Measurements from ENCODE around the gene PHACTR3.
"Not testable (repeated sequence)": the region's sequence is repeated elsewhere in the genome, so short reads cannot be mapped to it uniquely, and the experiment has no call there.

Gene PHACTR3

GRCh38 chr20:59839400-59839799, 235.1 kb downstream of the PHACTR3 start:
- no peak for DNase-seq (ENCODE audit: low read depth)
- TF ChIP-seq, protein P1, sequence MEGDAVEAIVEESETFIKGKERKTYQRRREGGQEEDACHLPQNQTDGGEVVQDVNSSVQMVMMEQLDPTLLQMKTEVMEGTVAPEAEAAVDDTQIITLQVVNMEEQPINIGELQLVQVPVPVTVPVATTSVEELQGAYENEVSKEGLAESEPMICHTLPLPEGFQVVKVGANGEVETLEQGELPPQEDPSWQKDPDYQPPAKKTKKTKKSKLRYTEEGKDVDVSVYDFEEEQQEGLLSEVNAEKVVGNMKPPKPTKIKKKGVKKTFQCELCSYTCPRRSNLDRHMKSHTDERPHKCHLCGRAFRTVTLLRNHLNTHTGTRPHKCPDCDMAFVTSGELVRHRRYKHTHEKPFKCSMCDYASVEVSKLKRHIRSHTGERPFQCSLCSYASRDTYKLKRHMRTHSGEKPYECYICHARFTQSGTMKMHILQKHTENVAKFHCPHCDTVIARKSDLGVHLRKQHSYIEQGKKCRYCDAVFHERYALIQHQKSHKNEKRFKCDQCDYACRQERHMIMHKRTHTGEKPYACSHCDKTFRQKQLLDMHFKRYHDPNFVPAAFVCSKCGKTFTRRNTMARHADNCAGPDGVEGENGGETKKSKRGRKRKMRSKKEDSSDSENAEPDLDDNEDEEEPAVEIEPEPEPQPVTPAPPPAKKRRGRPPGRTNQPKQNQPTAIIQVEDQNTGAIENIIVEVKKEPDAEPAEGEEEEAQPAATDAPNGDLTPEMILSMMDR (conservative IDR thresholded peaks at IDR 0.05; ENCODE audit: control insufficient read depth, insufficient read depth, low read depth, low read length): no peak
- H3K4me3 ChIP-seq (ENCODE audit: control insufficient read depth, low read depth, low read length): no peak overlapping the region

DNA sequence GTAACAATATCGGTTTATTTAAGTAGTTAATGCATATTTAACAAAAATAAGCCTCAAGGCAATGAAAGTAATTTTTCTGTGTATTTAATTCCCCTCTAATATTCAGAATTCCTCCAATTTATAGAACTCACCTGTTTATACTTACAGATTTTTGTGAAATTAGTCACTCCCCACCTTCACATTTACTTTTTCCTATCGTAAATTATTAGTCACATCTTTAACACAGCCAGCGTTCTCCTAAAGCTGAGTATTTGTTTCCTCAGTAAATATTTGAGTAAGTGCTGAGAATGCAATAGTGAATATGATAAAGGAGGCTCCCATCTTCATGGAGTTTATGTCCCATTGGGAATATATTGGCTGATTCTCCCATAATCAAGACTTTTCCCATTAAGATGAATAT, 241.1 kb downstream of the PHACTR3 start:
- DNase-seq (ENCODE audit: low read depth): no peak
- TF ChIP-seq, protein P1 (conservative IDR thresholded peaks at IDR 0.05; ENCODE audit: control insufficient read depth, insufficient read depth, low read depth, low read length): no peak
- H3K4me3 ChIP-seq (ENCODE audit: control insufficient read depth, low read depth, low read length): no peak overlapping the region

DNA sequence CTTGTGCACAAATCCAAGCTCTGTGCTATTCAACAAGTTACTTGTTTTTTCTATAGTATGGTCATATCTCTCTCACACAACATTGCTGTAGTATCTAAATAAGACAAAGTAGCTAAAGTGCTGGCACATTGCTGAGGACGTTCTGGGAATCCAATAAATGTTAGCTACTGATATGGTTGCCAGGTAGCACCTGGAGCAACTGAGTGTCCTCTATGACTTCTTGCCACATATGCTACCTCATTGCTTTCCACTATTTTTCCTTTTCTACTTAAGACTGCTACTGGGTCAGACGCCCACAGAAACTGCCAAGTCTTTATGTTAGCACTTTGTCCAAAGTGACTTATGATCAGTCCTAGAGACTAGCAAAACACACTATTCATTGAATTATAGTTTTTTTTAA, 243.8 kb downstream of the PHACTR3 start:
- DNase-seq (ENCODE audit: low read depth): no peak
- TF ChIP-seq, protein P1 (conservative IDR thresholded peaks at IDR 0.05; ENCODE audit: control insufficient read depth, insufficient read depth, low read depth, low read length): no peak
- no peak overlapping the region for H3K4me3 ChIP-seq (ENCODE audit: control insufficient read depth, low read depth, low read length)

DNA sequence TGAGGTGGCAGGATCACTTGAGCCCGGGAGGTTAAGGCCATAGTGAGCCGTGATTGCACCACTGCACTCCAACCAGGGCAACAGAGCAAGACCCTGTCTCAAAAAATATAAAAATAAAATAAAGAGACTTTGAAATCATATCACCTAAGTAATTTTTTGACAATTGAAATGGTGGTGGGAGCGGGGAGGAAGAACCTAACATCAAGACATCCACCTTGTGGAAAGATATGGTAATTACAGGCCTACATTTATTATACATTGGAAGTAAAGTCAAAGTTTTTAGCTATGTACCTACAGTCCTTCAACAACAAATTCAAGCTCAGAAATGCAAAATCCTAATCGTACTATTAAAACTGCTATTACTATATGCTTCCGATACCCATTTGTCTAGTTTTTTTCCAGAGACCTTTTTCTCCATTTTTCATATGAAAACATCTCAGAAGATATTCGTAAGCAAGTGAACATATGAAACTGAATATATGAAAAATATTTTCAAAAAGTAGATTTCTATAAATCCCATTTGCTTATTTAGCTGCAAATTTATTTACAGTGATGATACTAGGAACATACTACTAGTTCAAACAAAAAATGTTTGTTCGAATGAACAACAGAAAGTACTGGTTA, 245.8 kb downstream of the PHACTR3 start:
- TF ChIP-seq, protein P1 (conservative IDR thresholded peaks at IDR 0.05; ENCODE audit: control insufficient read depth, insufficient read depth, low read depth, low read length): peak; percentile 57
- no peak overlapping the region for H3K4me3 ChIP-seq (ENCODE audit: control insufficient read depth, low read depth, low read length)
- DNase-seq (ENCODE audit: low read depth): peak; percentile 52

DNA sequence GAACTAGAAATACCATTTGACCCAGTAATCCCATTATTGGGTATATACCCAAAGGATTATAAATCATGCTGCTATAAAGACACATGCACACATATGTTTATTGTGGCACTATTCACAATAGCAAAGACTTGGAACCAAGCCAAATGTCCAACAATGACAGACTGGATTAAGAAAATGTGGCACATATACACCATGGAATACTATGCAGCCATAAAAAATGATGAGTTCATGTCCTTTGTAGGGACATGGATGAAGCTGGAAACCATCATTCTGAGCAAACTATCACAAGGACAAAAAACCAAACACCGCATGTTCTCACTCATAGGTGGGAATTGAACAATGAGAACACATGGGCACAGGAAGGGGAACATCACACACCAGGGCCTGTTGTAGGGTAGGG, 252.2 kb downstream of the PHACTR3 start:
- H3K4me3 ChIP-seq (ENCODE audit: control insufficient read depth, low read depth, low read length); DNase-seq (ENCODE audit: low read depth): not testable (repeated sequence)

- not testable (repeated sequence) for H3K4me3 ChIP-seq (ENCODE audit: control insufficient read depth, low read depth, low read length); DNase-seq (ENCODE audit: low read depth)
These were observed 252.6 kb downstream of the PHACTR3 start for GRCh38 chr20:59856941-59857340.

DNA sequence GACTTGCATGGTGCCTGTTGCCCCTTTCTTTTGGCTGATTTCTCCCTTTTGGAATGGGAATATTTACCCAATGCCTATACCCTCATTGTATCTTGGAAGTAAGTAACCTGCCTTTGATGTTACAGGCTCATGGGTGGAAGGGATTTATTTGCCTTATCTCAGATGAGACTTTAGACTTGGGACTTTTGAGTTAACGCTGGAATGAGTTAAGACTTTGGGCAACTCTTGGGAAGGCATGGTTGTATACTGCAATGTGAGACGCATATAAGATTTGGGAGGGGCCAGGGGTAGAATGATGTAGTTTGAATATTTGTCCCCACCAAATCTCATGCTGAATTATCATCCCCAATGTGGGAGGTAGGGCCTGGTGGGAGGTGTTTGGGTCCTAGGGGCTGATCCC, 253.6 kb downstream of the PHACTR3 start:
- H3K4me3 ChIP-seq (ENCODE audit: control insufficient read depth, low read depth, low read length): no peak overlapping the region
- TF ChIP-seq, protein P1 (conservative IDR thresholded peaks at IDR 0.05; ENCODE audit: control insufficient read depth, insufficient read depth, low read depth, low read length): no peak
- DNase-seq (ENCODE audit: low read depth): no peak

DNA sequence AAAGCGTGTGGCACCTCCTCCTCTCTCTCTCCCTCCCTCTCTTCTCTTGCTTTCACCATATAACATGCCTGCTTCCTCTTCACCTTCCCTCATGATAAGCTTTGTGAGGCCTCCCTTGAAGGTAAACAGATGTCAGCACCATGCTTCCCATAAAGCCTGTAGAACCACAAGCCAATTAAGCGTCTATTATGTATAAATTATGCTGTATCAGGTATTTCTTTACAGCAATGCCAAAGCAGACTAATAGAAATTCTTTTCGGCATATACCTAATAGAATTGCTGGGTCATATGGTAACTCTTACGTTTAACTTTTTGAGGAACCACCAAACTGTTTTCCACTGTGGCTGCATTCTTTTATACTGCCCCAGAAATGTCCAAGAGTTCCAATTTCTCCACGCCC, 254.1 kb downstream of the PHACTR3 start:
- no peak overlapping the region for H3K4me3 ChIP-seq (ENCODE audit: control insufficient read depth, low read depth, low read length)
- DNase-seq (ENCODE audit: low read depth): no peak
- TF ChIP-seq, protein P1 (conservative IDR thresholded peaks at IDR 0.05; ENCODE audit: control insufficient read depth, insufficient read depth, low read depth, low read length): no peak
